HG03066 (cell line): ENCODE results near the gene GNG4.
"Not testable (repeated sequence)": the region's sequence is repeated elsewhere in the genome, so short reads cannot be mapped to it uniquely, and the experiment has no call there.

Source experiments
- ATAC-seq: cut with Tn5 transposase; IDR thresholded peaks from one replicate; pipeline ENCODE4 v1.9.1; 2021; ENCODE audit warnings: low read depth; ENCODE audit not compliant: unreplicated experiment

GNG4 gene

GRCh38 chr1:235588156-235588555 lies 61.4 kb downstream of the GNG4 start:
- no peak for ATAC-seq

DNA sequence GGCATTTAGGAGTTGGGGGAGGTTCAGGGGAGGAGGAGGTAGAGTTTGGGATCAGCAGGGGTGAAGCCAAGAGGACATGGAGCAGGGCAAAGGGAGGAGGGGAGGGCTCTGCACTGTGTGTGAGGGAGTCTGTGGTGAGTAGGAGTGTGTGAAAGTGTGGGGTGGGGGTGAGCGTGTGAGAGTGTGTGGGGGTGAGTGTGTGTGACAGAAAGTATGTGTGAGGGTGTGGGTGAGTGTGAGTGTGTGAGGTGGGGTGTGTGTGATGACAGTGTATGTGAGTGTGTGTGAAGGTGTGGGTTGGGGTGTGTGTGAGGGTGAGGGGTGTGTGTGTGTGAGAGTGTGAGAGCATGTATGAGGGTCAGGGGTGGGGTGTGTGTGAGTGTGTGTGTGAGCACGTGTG lies 62.6 kb downstream of the GNG4 start:
- no peak for ATAC-seq

DNA sequence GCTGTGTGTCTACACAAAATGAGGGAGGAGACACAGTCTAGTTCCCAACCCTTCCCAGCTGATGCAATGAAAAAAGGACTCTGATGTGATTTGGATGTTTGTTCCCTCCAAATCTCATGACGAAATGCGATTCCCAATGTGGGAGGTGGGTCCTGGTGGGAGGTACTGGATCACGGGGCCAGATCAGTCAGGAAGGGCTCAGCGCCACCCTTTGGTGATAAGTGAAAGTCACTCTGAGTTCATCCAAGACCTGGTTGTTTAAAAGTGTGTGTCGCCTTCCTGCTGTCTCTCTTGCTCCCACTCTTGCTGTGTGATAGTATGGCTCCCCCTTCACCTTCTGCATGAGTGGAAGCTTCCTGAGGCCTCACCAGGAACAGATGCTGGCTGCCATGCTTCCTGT lies 63.2 kb downstream of the GNG4 start:
- ATAC-seq: no peak

DNA sequence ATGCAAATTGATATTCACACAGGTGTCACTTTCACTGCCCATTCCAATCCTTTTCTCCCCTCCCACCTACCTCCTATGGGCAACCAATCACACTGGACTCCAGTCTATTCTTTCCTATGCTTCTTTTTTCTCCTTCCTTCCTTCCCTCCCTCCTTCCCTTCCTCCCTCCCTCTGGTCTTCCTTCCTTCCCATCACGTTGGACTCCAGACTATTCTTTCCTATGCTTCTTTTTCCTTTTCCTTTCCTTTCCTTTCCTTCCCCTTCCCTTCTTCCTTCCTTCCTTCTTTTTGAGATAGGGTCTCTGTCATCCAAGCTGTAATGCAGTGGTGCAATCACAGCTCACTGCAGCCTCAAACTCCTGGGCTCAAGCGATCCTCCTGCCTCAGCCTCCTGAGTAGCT lies 64.6 kb downstream of the GNG4 start:
- no peak for ATAC-seq

DNA sequence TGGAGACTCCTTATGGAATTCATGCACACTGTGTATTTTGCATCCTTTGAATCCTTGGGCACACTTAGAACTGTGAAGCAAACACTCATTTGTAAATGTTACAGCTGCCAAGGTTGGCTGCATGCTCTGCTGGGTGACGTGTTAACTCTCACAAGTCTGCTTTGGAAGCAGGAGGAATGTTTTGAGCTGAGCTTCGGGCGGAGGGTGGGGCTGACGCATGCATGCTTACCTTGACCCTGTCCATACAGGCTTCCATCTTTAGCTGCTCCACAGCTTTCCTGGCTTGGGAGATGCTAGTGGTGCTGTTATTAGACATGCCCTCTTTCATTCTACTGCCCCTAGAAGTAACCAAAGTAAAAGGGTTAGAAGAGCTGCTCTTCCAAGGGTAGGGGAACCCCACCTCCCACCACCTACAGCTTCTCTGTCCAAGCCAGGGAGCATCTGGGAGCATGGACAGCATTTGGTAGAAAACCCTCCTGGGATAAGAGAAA lies 66.0 kb downstream of the GNG4 start:
- ATAC-seq: no peak

DNA sequence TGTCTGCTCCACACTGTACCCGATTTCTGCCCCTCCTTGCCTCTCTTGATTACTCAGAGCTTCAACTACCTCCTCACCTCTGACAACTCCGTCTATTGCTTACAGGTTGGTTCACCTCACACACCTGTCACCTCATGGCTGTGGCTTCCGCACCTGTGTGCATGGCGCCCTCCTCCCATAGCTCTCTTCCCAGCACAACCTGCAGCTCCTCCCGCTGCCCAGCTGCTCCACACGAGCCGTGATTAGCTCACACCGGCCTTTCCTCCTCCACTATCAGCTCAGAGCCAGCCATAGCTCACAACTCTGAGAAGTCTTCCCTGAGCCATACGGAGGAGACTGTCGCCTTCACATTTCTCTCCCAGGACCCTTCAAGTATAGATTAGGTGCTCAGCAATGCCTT lies 67.5 kb downstream of the GNG4 start:
- ATAC-seq: no peak

DNA sequence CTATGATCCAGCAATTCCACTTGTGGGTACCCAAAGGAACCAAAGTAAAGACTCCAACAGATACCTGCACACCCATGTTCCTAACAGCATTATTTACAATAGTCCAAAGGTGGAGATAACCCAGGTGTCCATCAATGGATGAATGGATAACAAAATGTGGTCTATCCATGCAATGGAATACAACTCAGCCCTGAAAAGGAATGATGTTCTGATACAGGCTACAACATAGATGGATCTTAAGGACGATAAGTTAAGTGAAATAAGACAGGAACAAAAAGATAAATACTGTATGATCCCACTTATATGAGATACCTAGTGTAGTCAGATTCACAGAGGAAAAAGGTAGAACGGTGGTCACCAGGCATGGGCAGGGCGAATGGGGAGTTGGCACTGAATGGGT lies 69.7 kb downstream of the GNG4 start:
- no peak for ATAC-seq

DNA sequence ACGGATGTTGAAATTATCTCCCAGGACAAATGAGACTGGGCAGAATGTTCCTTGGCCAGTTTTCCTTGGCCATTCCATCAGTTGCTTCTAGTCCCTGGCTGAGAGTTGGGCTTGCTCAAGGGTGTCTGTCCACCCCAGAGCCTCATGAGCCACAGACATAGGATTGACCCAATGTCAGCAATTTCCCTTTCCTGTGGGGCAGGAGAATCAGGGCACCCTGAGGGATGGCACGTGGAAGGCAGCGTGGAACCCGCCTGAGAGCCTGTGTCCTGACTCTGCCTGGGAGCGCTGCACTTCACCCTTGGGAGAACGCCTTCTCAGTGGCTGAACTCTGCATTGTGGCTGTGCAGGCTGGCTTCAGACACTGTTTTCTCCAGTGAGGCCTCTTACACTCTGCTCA lies 74.0 kb downstream of the GNG4 start:
- ATAC-seq: no peak

DNA sequence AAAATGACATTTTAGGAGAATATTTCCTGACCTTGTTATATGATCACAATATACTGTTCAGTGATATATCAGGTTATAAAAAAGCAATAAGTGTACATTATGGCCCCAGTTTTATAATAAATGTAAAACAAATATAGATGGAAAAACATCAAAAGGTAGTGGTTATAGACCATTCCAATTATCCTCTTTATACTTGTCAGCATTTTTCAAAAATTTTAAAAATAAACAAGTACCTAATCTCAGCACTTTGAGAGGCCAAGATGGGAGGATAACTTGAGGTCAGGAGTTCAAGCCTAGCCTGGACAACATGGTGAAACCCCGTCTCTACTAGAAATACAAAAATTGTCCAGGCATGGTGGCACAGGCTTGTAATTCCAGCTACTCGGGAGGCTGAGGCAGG lies 75.7 kb downstream of the GNG4 start:
- ATAC-seq: no peak

GRCh38 chr1:235572971-235573370 lies 76.6 kb downstream of the GNG4 start:
- not testable (repeated sequence) for ATAC-seq

GRCh38 chr1:235571482-235571881 lies 78.1 kb downstream of the GNG4 start:
- ATAC-seq: no peak

DNA sequence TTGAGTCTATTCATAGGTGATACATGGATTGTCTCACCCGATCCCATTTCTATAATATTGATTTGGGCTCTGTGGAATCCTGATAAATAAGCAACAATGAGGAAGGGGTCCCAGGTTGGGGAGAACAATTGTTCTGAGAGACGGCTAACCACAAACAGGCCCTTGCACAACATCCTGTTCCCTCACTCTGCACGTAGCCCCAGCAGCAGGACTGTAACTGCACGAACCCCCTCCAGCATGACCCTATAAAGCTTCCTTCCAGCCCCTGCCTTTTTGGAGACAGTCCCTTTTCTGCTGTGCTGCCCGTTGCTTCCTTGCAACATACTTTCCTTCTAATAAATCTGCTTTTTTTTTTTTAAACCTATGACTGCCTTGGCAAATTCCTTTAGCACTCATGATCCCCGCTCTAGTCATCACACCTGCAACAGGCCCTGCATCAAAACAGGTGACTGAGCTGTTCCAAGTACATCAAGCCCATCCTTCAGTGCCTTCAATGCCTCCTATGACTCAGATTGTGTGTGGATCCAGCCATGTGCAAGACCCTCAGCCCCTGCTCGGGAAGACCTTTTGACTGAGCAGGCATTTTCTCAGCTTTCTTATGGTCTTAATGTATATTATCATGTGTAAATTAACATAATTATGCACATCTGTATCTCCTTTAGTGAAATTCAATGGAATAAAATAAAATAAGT lies 81.6 kb downstream of the GNG4 start:
- no peak for ATAC-seq

DNA sequence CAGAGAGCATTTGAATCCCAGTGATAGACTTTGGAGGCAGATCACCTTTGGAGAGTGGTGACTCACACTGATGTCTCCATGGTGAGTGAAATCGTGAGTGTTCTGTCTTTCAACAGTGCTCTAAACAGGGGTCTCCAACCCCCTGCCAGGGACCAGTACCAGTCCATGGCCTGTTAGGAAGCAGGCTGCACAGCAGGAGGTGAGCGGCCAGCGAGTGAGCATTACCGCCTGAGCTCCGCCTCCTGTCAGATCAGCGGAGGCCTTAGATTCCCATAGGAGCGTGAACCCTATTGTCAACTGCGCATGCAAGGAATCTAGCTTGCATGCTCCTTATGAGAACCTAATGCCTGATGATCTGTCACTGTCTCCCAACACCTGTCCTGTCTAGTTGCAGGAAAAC lies 83.5 kb downstream of the GNG4 start:
- no peak for ATAC-seq

DNA sequence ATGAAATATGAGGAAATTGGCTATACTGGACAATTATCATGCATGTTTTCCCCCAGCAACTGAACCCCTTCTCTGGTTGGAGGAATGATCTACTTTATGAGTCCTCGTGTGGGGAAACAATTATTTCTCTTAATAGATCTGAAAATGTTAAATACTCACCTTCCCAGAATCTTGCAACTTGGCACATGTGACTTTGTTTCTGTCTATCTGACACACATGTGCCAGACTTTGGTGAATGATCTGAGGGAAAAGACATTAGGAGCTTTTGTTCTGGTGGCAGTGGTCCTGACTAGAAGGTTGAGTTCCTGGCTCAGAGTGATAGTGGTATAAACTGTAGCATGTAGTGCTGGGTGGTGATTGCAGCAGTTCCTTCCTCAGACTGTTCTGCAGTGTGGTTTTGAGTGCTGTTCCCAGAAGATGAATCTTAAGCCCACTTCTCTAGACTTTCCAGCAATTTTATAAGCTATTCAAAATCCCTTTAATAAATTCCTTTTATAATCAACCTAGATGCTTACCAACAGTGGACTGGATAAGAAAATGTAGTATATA lies 86.0 kb downstream of the GNG4 start:
- ATAC-seq: no peak

DNA sequence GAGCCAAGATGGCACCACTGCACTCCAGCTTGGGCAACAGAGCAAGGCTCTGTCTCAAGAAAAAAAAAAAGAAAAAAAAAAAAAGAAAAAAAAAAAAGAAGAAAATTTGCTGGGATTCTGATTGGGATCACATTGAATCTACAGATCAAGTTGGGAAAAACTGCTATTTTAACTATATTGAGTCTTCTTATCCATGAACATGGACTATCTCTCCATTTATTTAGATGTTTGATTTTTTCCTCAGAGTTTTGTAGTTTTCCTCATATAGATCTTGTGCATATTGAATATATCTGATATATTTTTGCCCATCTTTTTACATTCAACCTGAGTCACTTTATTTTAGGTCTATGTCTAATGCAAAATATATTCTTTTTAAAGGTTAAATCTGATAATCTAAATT lies 87.0 kb downstream of the GNG4 start:
- no peak for ATAC-seq

- no peak for ATAC-seq
These were observed 90.9 kb downstream of the GNG4 start for GRCh38 chr1:235558621-235559169.

DNA sequence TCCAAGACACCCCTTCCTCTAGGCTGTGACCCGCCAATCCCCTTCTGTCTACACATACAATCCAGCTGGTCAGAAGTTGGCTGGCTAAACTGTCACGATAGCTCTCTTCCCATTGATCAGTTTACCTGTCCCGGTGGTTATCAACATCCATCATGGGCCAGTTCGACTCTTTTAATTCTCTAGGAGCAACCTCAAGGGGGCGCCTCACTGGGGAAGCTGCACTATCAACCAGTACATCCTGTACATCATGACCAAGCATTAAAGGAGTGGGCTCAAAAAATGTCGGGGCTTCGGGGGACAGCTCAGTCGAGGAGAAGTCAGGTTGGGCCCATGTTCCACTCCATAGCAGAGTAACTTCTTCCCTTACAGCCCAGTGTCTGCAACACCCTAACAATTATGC lies 92.1 kb downstream of the GNG4 start:
- ATAC-seq: no peak

- ATAC-seq: no peak
These were observed 92.8 kb downstream of the GNG4 start for GRCh38 chr1:235556807-235557206.

DNA sequence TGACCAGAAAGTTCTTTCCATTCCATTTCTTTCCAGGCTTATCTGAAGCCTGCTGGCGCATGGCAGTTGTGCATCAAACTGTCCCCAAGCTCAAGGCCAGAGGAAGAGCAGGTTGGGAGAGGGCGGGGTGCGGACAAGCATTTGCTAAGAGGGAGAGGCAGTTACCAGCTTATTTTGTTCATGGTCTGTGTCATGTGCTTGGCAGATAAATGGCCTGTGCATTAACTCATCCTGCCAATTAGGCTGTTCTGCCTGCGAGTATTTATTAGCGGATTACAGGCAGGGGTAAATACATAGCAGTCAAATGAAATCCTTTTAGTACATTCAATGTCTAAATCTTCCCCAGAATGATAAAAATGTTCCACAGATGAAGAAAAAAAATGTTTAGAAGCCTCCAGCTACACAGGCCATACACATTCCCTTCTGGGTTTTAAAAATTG lies 96.5 kb downstream of the GNG4 start:
- no peak for ATAC-seq

- no peak for ATAC-seq
These were observed 97.4 kb downstream of the GNG4 start for GRCh38 chr1:235552146-235552716.

- ATAC-seq: no peak
These were observed 100.0 kb downstream of the GNG4 start for GRCh38 chr1:235549351-235550139.
